NT2/D1 (cell line): ENCODE results near the gene HM13.

Experiments used
- SUZ12 ChIP-seq: IDR thresholded peaks from 2 replicates; pipeline ENCODE4 v1.6.1; 2011; ENCODE audit not compliant: insufficient read length, insufficient read depth; ENCODE audit errors: extremely low read depth
- YY1 ChIP-seq: IDR thresholded peaks from 2 replicates; pipeline ENCODE4 v1.6.1; 2011; ENCODE audit not compliant: insufficient read length, insufficient read depth
- ZNF274 ChIP-seq: IDR thresholded peaks from 2 replicates; pipeline ENCODE4 v1.6.1; 2011; ENCODE audit warnings: mild to moderate bottlenecking, low read depth, low read length

DNA sequence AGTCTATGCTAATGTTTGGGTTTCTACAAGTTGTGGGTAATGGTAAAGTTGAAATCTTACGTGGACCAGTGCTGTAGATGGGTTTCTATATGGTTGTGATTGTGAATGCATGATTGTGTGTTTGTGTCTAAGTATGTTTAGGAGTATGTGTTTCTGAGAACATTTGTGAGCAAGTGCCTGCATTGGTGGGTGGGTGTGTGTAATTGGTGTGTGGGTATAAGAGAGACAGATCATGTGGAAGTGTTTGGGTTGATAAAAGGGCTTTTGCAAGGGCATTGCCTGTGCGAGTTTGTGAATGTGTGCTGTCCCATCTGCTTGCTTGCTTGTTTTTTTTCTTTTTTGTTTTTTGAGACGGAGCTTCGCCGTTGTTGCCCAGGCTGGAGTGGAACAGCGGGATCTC is 65.0 kb downstream of the HM13 start:
- TF ChIP-seq YY1 (no peak), ZNF274 (no peak), SUZ12 (no peak)
